OCI-LY7 (cell line): ENCODE data around the gene TRAF2. TPM values are rescaled to one million over a fixed set of nuclear protein-coding genes. Genes with fewer than 3 reads are reported as not detected.

Source experiments
- BruUV-seq: library from RNA; stranded (reverse); fragments of 400-500 nt; replicated peaks from 2 replicates; lab custom pipeline; 2021; lab: Mats Ljungman, UMichigan
- CTCF ChIA-PET: fragments of 300-600 bp; sonication (Branson Sonifier 250); formaldehyde crosslinking; loops from one replicate; lab custom pipeline; 2022; ENCODE audit warnings: antibody characterized with exemption; ENCODE audit not compliant: unreplicated experiment; lab: Charles Lee
- POLR2A ChIA-PET: fragments of 300-600 bp; sonication (Branson Sonifier 250); formaldehyde crosslinking; loops from one replicate; lab custom pipeline; 2022; ENCODE audit warnings: antibody characterized with exemption; lab: Charles Lee
- DNase-seq: peaks from one replicate; pipeline ENCODE4 v3.0.0-alpha.2; 2015; ENCODE audit warnings: low spot score
- H2AFZ ChIP-seq: fragments of 200-600 bp; sonication (generic), shearing (Covaris generic); 2 replicates; pipeline ENCODE4 v1.6.1; 2014; ENCODE audit warnings: mild to moderate bottlenecking, antibody characterized with exemption, low read length, moderate library complexity
- H3K27ac ChIP-seq: fragments of 200-600 bp; sonication (generic); 2 replicates; pipeline ENCODE4 v1.5.1; 2014; ENCODE audit warnings: mixed run types, low read depth, mild to moderate bottlenecking, moderate library complexity, low read length, inconsistent platforms; ENCODE audit not compliant: poor library complexity, severe bottlenecking
- H3K36me3 ChIP-seq: fragments of 200-600 bp; sonication (generic); 2 replicates; pipeline ENCODE4 v1.6.1; 2014; ENCODE audit warnings: mild to moderate bottlenecking, antibody characterized with exemption, low read length, moderate library complexity, mixed read lengths; ENCODE audit not compliant: insufficient read depth
- H3K4me1 ChIP-seq: fragments of 200-600 bp; sonication (generic); 2 replicates; pipeline ENCODE4 v1.5.1; 2014; ENCODE audit warnings: mild to moderate bottlenecking, low read length; ENCODE audit not compliant: insufficient read depth, poor library complexity, severe bottlenecking
- H3K4me2 ChIP-seq: fragments of 200-600 bp; sonication (generic); 2 replicates; pipeline ENCODE4 v1.6.1; 2014; ENCODE audit warnings: mild to moderate bottlenecking, low read length
- H3K4me3 ChIP-seq: fragments of 200-600 bp; sonication (generic); 2 replicates; pipeline ENCODE4 v1.5.1; 2014; ENCODE audit warnings: mild to moderate bottlenecking, low read depth, low read length; ENCODE audit not compliant: poor library complexity, severe bottlenecking
- H3K79me2 ChIP-seq: fragments of 200-600 bp; sonication (generic); 2 replicates; pipeline ENCODE4 v1.6.1; 2016; ENCODE audit warnings: low read depth, mild to moderate bottlenecking, low read length, moderate library complexity, mixed read lengths; ENCODE audit not compliant: insufficient read depth
- H3K9me2 ChIP-seq: fragments of 200-600 bp; sonication (generic); 2 replicates; pipeline ENCODE4 v1.6.1; 2016; ENCODE audit warnings: mild to moderate bottlenecking, low read length, mixed read lengths; ENCODE audit not compliant: insufficient read depth
- H3K9me3 ChIP-seq: fragments of 200-600 bp; sonication (generic); 2 replicates; pipeline ENCODE4 v1.6.1; 2014; ENCODE audit warnings: mild to moderate bottlenecking, mixed run types, low read length, mixed read lengths
- H4K20me1 ChIP-seq: fragments of 200-600 bp; sonication (generic); 2 replicates; pipeline ENCODE4 v1.6.1; 2014; ENCODE audit warnings: mild to moderate bottlenecking, antibody characterized with exemption, low read length, moderate library complexity, mixed read lengths; ENCODE audit not compliant: insufficient read depth
- CTCF ChIP-seq: fragments of 200-600 bp; sonication (generic); conservative IDR thresholded peaks from 2 replicates; pipeline ENCODE4 v1.5.1; 2014; ENCODE audit warnings: mild to moderate bottlenecking, antibody characterized with exemption, low read length, moderate library complexity, mixed read lengths
- EZH2phosphoT487 ChIP-seq: fragments of 200-600 bp; sonication (generic); IDR thresholded peaks from 2 replicates; pipeline ENCODE4 v1.6.1; 2018; ENCODE audit warnings: low read depth, borderline replicate concordance, mild to moderate bottlenecking, mixed run types, antibody characterized with exemption, low read length, moderate library complexity, mixed read lengths
- intact Hi-C: fragments of 100-400 bp; cut with micrococcal nuclease; formaldehyde crosslinking; loops from one replicate; pipeline ENCODE4 v1.10.0; 2022; ENCODE audit not compliant: unreplicated experiment
- total RNA-seq, 2 experiments: library from RNA; depleted of rRNA in 1 of 2; stranded (reverse); fragments of >200 nt in 1 of 2; shearing (Covaris generic) in 1 of 2; gene quantifications; 2 replicates each; pipeline ENCODE4 v1.2.3, GENCODE V29; 2014 to 2022

The TRAF2 gene
- total RNA-seq, 2 experiments from 2014 or later, result 31.4 to 40.5 TPM

- POLR2A ChIA-PET, result no interaction called here
Measured at GRCh38 chr9:136917902-136918301, 31.6 kb downstream of the TRAF2 start.

GRCh38 chr9:136920069-136920468 is 33.8 kb downstream of the TRAF2 start:
- intact Hi-C loops, result no loop called here
- Histone ChIP-seq H3K79me2 (no peaks in the 10 kb centered on the region), H3K4me3 (no peak overlapping the region), H3K9me3 (no peaks in the 10 kb centered on the region), H3K4me1 (peaks cover 5% of the 10 kb centered on the region), H4K20me1 (no peaks in the 10 kb centered on the region), H2AFZ (no peak overlapping the region), H3K36me3 (peaks cover 86% of the 10 kb centered on the region), H3K9me2 (no peaks in the 10 kb centered on the region), H3K4me2 (no peak overlapping the region), H3K27ac (no peak overlapping the region)
- ChIA-PET POLR2A (no interaction called here), CTCF (no interaction called here)
- no peak for TF ChIP-seq EZH2phosphoT487
- no peak for TF ChIP-seq CTCF
- no TSS peak for BruUV-seq
- DNase-seq, result no peak

More at GRCh38 chr9:136917902-136918301, 31.6 kb downstream of the TRAF2 start:
- no peaks in the 10 kb centered on the region for H3K9me3 ChIP-seq
- CTCF ChIA-PET, result no interaction called here
- intact Hi-C loops, result no loop called here
- DNase-seq, result no peak
- H3K36me3 ChIP-seq, result peaks cover 86% of the 10 kb centered on the region
- H3K4me3 ChIP-seq, result no peak overlapping the region
- no peak for TF ChIP-seq CTCF
- H3K79me2 ChIP-seq, result no peaks in the 10 kb centered on the region
- no peak overlapping the region for H3K4me2 ChIP-seq
- no peaks in the 10 kb centered on the region for H3K9me2 ChIP-seq
- no peak overlapping the region for H3K27ac ChIP-seq
- BruUV-seq, result no TSS peak
- no peaks in the 10 kb centered on the region for H4K20me1 ChIP-seq
- no peaks in the 10 kb centered on the region for H3K4me1 ChIP-seq
- H2AFZ ChIP-seq, result no peak overlapping the region

GRCh38 chr9:136920734-136921231 is 34.5 kb downstream of the TRAF2 start:
- no peaks in the 10 kb centered on the region for H3K9me3 ChIP-seq
- BruUV-seq, result no TSS peak
- H3K79me2 ChIP-seq, result no peaks in the 10 kb centered on the region
- H3K4me1 ChIP-seq, result peaks cover 5% of the 10 kb centered on the region
- H3K4me3 ChIP-seq, result no peak overlapping the region
- H3K9me2 ChIP-seq, result no peaks in the 10 kb centered on the region
- intact Hi-C loops, result no loop called here
- H2AFZ ChIP-seq, result no peak overlapping the region
- no peak overlapping the region for H3K27ac ChIP-seq
- POLR2A ChIA-PET, result no interaction called here
- no peak overlapping the region for H3K4me2 ChIP-seq
- no peak for DNase-seq
- CTCF ChIA-PET, result no interaction called here
- H3K36me3 ChIP-seq, result peaks cover 86% of the 10 kb centered on the region
- no peaks in the 10 kb centered on the region for H4K20me1 ChIP-seq
- TF ChIP-seq CTCF (no peak), EZH2phosphoT487 (no peak)
